ENCODE data around the gene KCNK6. TPM values are rescaled to one million over a fixed set of nuclear protein-coding genes. Genes with fewer than 3 reads are reported as not detected.

Gene KCNK6
- total RNA-seq, 1 experiment from 2014 or later: 18.3 TPM

DNA sequence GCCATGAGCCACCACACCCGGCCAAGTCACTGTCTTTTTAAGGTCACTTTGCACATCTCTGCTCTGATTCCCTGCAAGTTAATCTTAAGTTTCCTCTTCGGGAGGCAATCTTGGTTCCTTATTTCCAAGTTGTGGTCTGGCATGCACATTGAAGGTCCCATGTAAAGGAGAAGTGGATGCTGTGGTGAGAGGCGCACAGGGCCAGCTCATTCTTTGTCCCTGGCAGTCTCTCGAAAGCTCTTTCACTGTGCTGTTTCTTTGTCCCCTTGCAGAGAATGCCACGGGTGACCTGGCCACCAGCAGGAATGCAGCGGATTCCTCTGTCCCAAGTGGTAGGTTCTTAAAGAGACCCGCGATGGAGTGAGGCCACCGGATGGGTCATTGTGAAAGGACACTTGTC, 32.0 kb upstream of the KCNK6 start:
- DNase-seq (ENCODE audit: low spot score) (no peak), ATAC-seq (no peak)
- ChIA-PET CTCF (no interaction called here), POLR2A (no interaction called here)
- Mint-ChIP-seq H3K27me3 (ENCODE audit: low read depth) (no peaks in the 10 kb centered on the region), H3K9me3 (no peaks in the 10 kb centered on the region), H3K27ac (no peak overlapping the region), H3K4me3 (no peak overlapping the region), H3K36me3 (peaks cover 56% of the 10 kb centered on the region), H3K4me1 (no peaks in the 10 kb centered on the region)
- no peak for TF ChIP-seq GABPB1 (CRISPR knock-in tag; IDR thresholded peaks at IDR 0.05)
- no peak for TF ChIP-seq ATF1 (CRISPR knock-in tag; IDR thresholded peaks at IDR 0.05)
- TF ChIP-seq ZNF317 (CRISPR knock-in tag; IDR thresholded peaks at IDR 0.05; ENCODE audit: borderline replicate concordance, low read depth): no peak
- TF ChIP-seq ATF3 (CRISPR knock-in tag; conservative IDR thresholded peaks at IDR 0.05): no peak

DNA sequence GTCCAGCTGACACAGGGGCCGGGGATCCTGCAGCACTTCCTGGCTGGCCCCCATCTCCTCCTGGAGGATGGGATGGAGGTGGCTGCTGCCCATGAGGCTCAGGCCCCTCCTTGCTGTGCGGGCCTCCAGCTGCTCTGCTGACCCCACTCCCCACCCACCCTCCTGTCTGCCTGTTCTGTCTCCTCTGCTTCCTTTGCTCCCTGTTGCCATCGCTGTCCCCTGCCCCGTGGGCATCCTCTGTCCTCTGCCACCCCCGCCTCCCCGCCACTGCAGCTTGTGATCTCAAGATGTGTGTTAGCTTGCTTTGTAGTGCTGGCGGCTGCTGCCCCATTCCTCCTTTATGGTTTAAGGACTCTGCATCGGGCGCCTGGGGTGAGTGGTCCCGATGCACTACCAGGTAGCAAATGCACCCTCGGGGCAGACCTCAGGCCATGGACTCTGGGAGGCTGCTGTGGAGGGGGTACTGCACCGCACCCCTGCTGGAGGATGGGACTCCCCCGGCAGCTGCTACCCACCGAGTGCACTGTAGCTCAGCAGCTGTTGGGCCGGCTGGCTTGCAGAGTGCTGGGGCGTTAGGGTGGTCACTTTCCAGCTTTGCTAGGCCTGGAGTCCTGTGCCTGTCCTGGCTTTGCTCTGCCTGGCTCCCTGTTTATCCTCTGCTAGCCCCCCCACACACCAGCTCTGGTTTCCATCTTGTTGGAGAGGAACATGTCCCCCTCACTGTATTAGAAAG, 31.4 kb upstream of the KCNK6 start:
- H3K27ac Mint-ChIP-seq: no peak overlapping the region
- ATAC-seq: no peak
- H3K9me3 Mint-ChIP-seq: no peaks in the 10 kb centered on the region
- no peaks in the 10 kb centered on the region for H3K4me1 Mint-ChIP-seq
- peaks cover 59% of the 10 kb centered on the region for H3K36me3 Mint-ChIP-seq
- no peak for DNase-seq (ENCODE audit: low spot score)
- no peaks in the 10 kb centered on the region for H3K27me3 Mint-ChIP-seq (ENCODE audit: low read depth)
- POLR2A ChIA-PET: no interaction called here
- H3K4me3 Mint-ChIP-seq: no peak overlapping the region
- CTCF ChIA-PET: interaction anchor here (1.2 kb wide), 1 partner anchor 44 kb away, joined by 4 read pairs; no protein-coding TSS in a partner anchor
- no peak for TF ChIP-seq E2F4 (CRISPR knock-in tag; IDR thresholded peaks at IDR 0.05; ENCODE audit: borderline replicate concordance, low read depth)
- TF ChIP-seq PRDM15 (CRISPR knock-in tag; IDR thresholded peaks at IDR 0.05): no peak
- TF ChIP-seq SP1 (CRISPR knock-in tag; conservative IDR thresholded peaks at IDR 0.05): no peak
- no peak for TF ChIP-seq NR3C1 (CRISPR knock-in tag; conservative IDR thresholded peaks at IDR 0.05; ENCODE audit: low read depth)
- no peak for TF ChIP-seq ZNF281 (CRISPR knock-in tag; IDR thresholded peaks at IDR 0.05)
- TF ChIP-seq ATF1 (CRISPR knock-in tag; IDR thresholded peaks at IDR 0.05): no peak
- no peak for TF ChIP-seq SMAD4 (CRISPR knock-in tag; IDR thresholded peaks at IDR 0.05)
- TF ChIP-seq, protein P1, sequence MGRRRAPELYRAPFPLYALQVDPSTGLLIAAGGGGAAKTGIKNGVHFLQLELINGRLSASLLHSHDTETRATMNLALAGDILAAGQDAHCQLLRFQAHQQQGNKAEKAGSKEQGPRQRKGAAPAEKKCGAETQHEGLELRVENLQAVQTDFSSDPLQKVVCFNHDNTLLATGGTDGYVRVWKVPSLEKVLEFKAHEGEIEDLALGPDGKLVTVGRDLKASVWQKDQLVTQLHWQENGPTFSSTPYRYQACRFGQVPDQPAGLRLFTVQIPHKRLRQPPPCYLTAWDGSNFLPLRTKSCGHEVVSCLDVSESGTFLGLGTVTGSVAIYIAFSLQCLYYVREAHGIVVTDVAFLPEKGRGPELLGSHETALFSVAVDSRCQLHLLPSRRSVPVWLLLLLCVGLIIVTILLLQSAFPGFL (CRISPR knock-in tag; IDR thresholded peaks at IDR 0.05; ENCODE audit: borderline replicate concordance): no peak
- no peak for TF ChIP-seq GABPB1 (CRISPR knock-in tag; IDR thresholded peaks at IDR 0.05)
- no peak for TF ChIP-seq ESRRA (CRISPR knock-in tag; IDR thresholded peaks at IDR 0.05; ENCODE audit: borderline replicate concordance)
- TF ChIP-seq ZNF232 (CRISPR knock-in tag; IDR thresholded peaks at IDR 0.05): no peak
- TF ChIP-seq NFATC4 (CRISPR knock-in tag; IDR thresholded peaks at IDR 0.05): no peak
- TF ChIP-seq, protein P2, sequence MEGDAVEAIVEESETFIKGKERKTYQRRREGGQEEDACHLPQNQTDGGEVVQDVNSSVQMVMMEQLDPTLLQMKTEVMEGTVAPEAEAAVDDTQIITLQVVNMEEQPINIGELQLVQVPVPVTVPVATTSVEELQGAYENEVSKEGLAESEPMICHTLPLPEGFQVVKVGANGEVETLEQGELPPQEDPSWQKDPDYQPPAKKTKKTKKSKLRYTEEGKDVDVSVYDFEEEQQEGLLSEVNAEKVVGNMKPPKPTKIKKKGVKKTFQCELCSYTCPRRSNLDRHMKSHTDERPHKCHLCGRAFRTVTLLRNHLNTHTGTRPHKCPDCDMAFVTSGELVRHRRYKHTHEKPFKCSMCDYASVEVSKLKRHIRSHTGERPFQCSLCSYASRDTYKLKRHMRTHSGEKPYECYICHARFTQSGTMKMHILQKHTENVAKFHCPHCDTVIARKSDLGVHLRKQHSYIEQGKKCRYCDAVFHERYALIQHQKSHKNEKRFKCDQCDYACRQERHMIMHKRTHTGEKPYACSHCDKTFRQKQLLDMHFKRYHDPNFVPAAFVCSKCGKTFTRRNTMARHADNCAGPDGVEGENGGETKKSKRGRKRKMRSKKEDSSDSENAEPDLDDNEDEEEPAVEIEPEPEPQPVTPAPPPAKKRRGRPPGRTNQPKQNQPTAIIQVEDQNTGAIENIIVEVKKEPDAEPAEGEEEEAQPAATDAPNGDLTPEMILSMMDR (IDR thresholded peaks at IDR 0.05): no peak
- TF ChIP-seq ATF2 (CRISPR knock-in tag; IDR thresholded peaks at IDR 0.05; ENCODE audit: borderline replicate concordance, low read depth): no peak
- TF ChIP-seq ZNF219 (CRISPR knock-in tag; IDR thresholded peaks at IDR 0.05; ENCODE audit: borderline replicate concordance): no peak

Measured in WTC11 (cell line).